ENCODE results near the gene ALK. TPM values are rescaled to one million over a fixed set of nuclear protein-coding genes. Genes with fewer than 3 reads are reported as not detected.
A peak's percentile ranks its signal among the peaks of the same experiment; 100 is the strongest.

The ALK gene
- polyA plus RNA-seq, 12 donors, result 0.03 to 1.6 (median 0.12) TPM; not detected in 1

DNA sequence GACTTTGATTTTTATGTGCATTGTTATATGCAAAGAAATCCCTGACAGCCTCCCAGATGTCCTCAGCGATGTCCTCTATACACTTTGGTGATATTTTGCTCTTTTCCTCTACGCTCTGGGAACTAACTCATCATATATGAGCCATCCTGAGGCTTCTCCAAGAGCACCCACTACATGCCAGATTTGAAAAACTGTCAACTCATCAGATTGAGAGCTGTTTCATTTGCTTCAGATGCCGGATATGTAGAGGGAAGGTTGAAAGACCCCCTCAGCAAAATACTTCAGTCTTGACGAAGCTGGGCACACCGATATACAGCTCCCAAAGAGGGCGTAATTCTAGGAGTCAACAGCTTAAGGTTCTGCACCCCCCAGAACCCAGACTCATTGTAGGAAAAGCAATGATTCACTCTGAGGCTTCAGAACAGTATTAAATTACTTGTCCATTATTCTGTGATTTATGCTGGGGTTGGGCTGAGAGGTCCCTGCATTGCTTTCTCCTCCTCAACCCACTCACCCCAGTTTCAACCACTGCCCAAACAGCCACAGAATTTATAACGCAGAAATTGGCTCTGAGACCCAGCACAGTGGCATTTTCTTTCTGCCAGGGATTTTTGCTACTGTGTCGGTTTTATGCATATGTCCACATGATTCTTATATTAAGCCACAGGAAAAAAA lies 341.8 kb downstream of the ALK start:
- DNase-seq, result no peak

DNA sequence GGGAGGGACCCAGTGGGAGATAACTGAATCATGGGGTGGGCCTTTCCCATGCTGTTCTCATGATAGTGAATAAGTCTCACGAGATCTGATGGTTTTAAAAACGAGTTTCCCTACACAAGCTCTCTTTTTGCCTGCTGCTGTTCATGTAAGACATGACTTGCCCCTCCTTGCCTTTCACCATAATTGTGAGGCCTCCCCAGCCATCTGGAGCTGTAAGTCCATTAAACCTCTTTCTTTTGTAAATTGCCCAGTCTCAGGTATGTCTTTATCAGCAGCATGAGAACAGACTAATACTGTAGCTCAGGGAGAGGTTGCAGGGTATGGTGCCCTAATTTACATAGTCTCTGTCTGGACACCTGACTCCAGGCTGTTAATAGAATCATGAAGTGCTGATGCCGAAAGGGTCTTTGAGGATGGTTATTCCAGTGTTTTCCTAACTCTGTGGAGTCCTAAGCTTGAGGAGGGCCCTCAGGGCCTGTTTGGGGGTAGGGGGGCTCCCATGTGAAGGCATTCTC lies 343.2 kb downstream of the ALK start:
- no peak for DNase-seq

- no peak for DNase-seq
Measured at GRCh38 chr2:29576231-29576630, 345.2 kb downstream of the ALK start.

DNA sequence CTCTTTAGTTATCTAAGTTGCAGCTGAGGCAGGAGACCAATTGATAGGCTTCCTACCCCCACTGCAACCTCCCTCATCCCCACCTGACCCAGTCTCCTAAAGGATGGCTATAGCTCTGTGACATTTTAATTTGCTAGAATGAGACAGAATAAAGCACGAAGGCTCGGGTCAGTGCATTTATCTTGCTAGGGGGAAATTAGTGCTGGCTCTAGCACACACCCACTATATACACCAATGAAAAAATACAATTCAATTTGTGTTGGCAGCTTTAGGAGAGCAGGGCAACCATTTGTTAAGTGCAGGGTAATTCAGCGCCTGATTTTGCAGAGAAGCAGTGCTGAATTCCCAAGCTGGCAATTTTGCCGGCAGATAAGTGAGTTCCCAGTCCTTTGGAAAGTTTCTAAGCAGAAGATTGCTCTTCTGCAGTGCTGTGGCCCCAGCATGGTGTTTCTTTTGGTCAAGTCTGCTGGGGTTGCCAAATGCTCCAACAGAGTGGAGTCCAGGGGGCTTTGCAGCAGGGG lies 346.0 kb downstream of the ALK start:
- no peak for DNase-seq

DNA sequence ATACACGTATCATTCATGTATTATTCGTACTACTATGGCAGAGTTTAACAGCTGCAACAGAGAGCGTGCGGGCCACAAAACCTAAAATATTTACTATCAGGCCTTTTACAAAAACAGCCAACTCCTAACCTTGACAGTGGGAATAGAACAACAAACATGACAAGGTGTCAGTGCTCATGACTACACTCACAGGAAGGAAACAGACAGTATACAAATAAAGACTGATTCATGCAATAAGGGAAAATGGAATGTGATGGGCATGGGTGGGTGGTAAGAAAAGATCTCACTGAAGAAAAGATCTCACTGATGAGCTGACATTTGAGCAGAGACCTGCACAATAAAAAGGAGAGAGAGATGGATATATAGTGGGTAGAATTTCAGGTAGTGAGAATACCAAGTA lies 347.8 kb downstream of the ALK start:
- no peak for DNase-seq

GRCh38 chr2:29573147-29573546 lies 348.2 kb downstream of the ALK start:
- DNase-seq, result no peak

DNA sequence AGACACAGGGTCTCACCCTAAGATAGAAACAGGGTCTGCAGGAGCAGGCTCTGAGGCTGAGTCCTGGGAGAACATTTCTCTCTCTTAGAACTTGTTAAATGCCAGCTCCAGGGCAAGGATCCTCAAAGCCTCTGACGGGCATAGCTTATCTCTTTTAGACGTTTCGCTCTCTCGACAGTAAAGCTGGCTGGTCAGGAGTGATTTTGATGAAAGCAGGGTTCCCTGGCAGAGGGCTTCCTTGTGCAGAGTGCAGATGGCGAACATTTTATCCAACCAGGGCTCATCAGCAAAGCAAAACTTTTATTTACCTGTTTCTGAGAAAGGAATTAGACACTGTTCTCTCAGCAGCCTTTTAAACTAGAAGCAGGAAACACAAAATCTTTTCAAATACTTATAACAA lies 350.8 kb downstream of the ALK start:
- no peak for DNase-seq

GRCh38 chr2:29567906-29568520 lies 353.4 kb downstream of the ALK start:
- no peak for DNase-seq

DNA sequence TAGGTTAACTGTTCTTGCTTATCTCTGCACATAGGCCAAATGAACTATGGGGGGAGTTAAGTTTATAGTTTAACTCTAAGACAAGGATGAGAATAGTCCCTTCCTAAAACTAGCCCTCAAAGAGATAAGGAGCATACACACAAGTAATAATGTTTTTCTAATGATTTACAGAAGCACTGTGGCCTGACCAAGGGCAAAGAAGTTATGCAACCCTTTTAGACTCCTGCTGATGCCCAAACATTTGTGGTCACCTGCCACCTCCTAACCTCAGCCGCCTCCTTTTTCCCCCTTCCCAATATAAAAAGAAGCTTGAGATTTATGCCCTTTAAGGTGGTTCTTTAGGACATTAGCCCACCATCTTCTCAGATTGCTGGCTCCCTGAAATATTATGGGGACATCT lies 357.7 kb downstream of the ALK start:
- no peak for DNase-seq

DNA sequence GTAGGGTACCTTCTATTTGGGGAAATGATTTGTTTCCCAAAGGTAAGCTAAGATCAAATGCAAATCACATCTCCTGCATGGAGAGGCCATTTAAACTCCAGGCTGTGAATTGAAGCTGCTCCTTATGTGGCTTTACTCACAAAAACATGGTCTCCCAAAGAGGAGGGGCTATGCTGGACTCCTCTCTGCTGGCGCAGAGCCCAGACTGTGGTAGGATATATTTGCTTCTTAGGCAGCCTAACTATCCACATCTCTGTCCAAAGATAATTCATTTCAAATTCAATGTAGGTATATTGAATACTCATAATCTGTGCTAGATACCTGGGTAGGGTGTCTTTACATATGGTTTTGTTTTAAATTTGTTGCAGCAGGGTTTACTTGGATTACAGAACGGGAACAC lies 358.5 kb downstream of the ALK start:
- DNase-seq, result no peak

DNA sequence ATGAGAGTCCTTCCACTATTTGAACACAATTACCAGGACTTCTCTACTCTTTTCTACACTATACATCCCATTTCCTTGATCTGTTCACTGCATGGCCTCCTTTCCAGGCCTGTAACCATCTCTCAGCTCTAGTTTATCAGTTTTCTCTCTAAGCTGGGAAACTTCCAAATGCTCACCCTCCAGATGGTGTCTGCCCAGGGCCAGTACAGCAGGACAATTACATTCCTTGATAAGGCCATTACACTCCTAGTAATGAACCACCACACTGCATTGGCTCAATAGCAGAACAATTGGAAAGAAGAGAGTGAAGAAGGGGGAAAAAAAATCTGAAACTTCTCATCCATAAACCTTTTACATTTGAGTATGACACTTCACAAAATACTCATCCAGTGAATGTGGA lies 359.1 kb downstream of the ALK start:
- no peak for DNase-seq

DNA sequence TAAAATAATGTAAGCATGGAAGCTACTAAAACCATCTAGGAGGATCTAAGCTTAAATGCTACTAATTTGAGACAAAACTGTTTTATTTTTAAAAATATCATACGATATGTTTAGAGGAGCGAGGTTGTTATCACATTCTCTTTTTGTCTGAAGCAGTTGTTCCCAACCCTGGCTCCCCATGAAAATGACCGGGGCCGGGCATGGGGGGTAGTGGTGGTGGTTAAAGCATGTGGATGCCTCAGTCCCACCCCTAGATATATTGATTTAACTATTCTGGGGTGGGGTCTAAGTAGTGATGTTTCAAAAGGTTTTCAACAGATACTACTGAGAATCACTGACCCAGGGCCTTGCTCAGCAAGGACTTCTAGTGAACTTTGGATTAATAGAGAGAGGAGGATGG lies 359.8 kb downstream of the ALK start:
- DNase-seq, result no peak

DNA sequence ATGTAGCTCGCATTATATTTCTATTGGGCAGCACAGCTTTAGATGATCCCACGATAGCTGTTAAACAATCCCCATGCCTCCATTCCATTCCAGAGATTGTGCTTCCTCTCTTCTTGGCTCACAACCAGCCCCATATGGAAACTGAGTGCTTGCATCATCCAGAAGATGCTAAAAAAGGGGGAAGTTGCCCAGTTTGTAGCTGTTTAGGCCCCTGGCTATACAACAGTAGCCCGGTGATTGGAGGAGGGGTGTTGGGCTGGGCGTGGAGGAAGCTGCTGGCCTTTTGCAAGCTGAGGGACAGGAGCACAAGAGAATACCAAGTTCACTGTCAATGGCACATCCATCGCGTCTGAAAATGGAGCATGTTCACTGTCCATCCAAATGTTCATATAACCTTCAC lies 360.2 kb downstream of the ALK start:
- peak; percentile 35 for DNase-seq

DNA sequence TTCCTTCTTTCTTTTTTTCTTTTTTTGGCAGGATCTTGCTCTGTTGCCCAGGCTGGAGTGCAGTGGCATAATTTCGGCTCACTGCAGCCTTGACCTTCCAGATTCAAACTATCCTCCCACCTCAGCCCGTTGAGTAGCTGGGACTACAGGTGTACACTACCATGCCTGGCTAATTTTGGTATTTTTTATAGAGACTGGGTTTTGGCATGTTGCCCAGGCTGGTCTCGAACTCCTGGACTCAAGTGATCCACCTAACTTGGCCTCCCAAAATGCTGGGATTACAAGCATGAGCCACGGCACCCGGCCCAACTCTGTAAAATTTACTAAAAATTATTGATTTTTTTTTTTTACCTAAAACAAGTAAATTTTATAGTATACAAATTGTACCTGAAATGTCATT lies 360.8 kb downstream of the ALK start:
- DNase-seq, result no peak

- DNase-seq, result no peak
Measured at GRCh38 chr2:29560030-29560429, 361.4 kb downstream of the ALK start.

DNA sequence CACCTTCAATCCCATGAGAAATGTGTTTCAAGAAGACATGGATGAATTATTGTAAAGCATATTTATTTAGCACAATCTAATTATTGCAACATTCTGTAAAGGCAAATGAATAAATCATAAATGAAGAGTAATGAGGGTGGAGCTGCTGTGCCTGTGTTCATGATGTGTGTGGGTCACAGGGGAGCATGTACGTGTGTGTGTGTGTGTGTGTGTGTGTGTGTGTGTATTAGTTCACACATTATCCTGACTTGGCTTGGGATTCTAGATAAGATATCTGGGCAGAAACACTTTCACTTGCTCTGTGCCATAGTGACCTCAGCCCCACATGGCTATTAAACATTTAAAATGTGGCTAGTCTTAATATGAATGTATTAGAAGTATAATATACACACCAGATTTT lies 361.8 kb downstream of the ALK start:
- no peak for DNase-seq

DNA sequence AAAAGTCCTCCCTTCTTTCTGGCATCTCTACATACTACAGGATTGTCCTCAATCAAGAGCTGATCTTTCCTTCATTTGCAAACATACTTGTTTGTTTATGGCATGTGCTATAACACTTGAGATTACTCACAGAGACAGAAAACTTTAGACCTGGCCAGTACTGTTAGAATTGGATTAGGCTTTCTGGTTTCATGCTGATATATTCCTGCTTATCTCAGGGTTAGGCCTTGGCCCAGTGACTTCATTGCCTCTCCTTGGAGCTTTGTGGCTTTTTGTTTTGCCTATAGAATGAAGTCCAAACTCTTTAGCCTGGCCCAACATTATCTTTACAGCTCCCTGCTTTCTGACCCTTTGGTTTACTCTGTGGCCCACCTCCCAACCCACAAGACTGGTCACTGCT lies 363.3 kb downstream of the ALK start:
- DNase-seq, result no peak

DNA sequence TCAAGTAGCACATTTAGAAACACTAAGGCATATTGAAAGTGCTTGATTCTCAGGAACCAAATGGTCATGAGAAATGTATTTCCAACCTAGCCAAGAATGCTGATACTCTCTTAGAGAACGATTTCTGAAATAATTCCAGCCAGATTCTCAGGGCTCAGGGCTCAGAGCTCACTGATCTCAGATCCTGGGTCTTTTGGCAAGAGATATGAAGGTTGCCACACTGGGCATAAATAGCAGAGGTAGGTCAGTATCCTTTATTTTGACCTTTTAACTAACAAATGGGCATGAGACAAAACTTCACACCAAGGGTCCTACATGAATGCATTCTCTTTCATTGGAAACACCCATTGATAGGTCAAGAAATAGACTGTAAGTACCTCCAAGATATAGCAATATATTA lies 364.1 kb downstream of the ALK start:
- no peak for DNase-seq

DNA sequence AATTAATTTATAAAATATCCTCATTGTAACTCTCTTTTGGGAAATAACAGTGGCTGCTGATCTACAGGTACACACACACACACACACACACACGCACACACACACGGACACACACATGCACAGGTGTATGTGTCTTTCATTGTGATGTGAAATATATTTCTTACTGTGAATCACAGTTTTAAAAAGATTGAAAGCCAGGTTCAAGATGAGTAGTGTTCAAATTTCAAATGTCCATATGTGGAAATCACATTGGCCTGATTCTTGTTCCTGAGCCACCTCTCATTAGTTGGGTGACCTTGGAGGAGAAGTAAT lies 372.4 kb downstream of the ALK start:
- DNase-seq, result no peak

- no peak for DNase-seq
Measured at GRCh38 chr2:29544917-29545316, 376.5 kb downstream of the ALK start.

DNA sequence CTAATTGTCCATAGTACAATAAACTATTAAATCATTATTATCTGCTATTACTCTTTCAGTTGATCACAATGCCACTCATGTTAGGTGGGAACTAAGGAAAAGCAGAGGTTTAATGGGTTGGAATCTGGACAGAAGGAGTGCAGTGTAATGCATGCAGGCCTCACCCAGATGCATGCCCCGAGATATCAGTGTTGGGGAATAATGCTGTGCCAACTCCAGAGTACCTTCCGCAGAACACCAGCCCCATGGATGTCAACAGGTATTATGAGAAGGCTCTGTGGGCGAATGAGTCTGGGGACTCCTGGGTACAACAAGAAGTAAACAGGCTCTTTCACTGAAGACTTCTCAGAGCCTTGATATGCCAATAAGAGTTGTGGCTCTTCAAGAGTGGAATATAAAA lies 377.4 kb downstream of the ALK start:
- no peak for DNase-seq

DNA sequence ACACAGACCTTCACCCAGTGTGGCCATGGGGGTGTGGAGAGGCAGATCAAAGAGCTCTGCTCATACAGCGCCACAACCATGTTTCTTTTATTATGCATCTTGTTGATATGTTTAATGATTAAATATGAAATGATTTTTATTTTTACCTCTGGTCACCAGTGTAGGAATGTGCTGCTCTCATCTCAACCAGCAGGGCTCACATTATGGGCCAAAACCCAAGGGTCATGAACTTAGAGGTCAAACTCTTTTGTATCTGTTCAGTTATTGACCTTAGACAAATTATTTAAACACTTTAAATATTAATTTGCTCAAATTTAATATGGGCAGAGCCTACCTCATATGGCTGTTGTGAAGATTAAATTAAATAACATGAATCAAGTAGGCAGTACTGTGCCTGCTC lies 386.2 kb downstream of the ALK start:
- DNase-seq, result no peak

- DNase-seq, result no peak
Measured at GRCh38 chr2:29532436-29532835, 388.9 kb downstream of the ALK start.

GRCh38 chr2:29531626-29532025 lies 389.8 kb downstream of the ALK start:
- no peak for DNase-seq
